GM18508 (cell line): ENCODE results near the gene NAV2.
"Not testable (repeated sequence)": the region's sequence is repeated elsewhere in the genome, so short reads cannot be mapped to it uniquely, and the experiment has no call there.

ENCODE experiments used
- ATAC-seq: cut with Tn5 transposase; IDR thresholded peaks from one replicate; pipeline ENCODE4 v1.9.1; 2021; ENCODE audit warnings: moderate number of reproducible peaks; ENCODE audit not compliant: insufficient read depth, unreplicated experiment

The NAV2 gene

GRCh38 chr11:19879307-19880087 lies 166.9 kb downstream of the NAV2 start:
- no peak for ATAC-seq

- ATAC-seq = no peak
These were observed 167.4 kb downstream of the NAV2 start for GRCh38 chr11:19880088-19880345.

- no peak for ATAC-seq
These were observed 168.5 kb downstream of the NAV2 start for GRCh38 chr11:19881177-19881576.

GRCh38 chr11:19882356-19882755 lies 169.7 kb downstream of the NAV2 start:
- no peak for ATAC-seq

GRCh38 chr11:19886498-19886897 lies 173.9 kb downstream of the NAV2 start:
- ATAC-seq = no peak

- ATAC-seq = no peak
These were observed 175.2 kb downstream of the NAV2 start for GRCh38 chr11:19887842-19888241.

GRCh38 chr11:19889531-19889930 lies 176.9 kb downstream of the NAV2 start:
- no peak for ATAC-seq

GRCh38 chr11:19890308-19890707 lies 177.7 kb downstream of the NAV2 start:
- no peak for ATAC-seq

GRCh38 chr11:19891022-19891421 lies 178.4 kb downstream of the NAV2 start:
- no peak for ATAC-seq

GRCh38 chr11:19892387-19892786 lies 179.8 kb downstream of the NAV2 start:
- no peak for ATAC-seq

- no peak for ATAC-seq
These were observed 180.2 kb downstream of the NAV2 start for GRCh38 chr11:19892876-19893275.

GRCh38 chr11:19894404-19894803 lies 181.8 kb downstream of the NAV2 start:
- no peak for ATAC-seq

GRCh38 chr11:19895037-19895436 lies 182.4 kb downstream of the NAV2 start:
- ATAC-seq = not testable (repeated sequence)

- no peak for ATAC-seq
These were observed 183.1 kb downstream of the NAV2 start for GRCh38 chr11:19895776-19896175.

- ATAC-seq = no peak
These were observed 191.0 kb downstream of the NAV2 start for GRCh38 chr11:19903620-19904069.

GRCh38 chr11:19905280-19905853 lies 192.7 kb downstream of the NAV2 start:
- no peak for ATAC-seq

- ATAC-seq = no peak
These were observed 193.5 kb downstream of the NAV2 start for GRCh38 chr11:19906126-19906525.

GRCh38 chr11:19907008-19907579 lies 194.5 kb downstream of the NAV2 start:
- no peak for ATAC-seq

GRCh38 chr11:19907839-19908238 lies 195.2 kb downstream of the NAV2 start:
- no peak for ATAC-seq

GRCh38 chr11:19910931-19911330 lies 198.3 kb downstream of the NAV2 start:
- no peak for ATAC-seq

- ATAC-seq = no peak
These were observed 199.7 kb downstream of the NAV2 start for GRCh38 chr11:19912115-19912957.
